ENCODE data around the gene FBXO3. TPM values are rescaled to one million over a fixed set of nuclear protein-coding genes. Genes with fewer than 3 reads are reported as not detected.

FBXO3 gene
- total RNA-seq, 1 experiment from 2014 or later: 32.9 TPM

DNA sequence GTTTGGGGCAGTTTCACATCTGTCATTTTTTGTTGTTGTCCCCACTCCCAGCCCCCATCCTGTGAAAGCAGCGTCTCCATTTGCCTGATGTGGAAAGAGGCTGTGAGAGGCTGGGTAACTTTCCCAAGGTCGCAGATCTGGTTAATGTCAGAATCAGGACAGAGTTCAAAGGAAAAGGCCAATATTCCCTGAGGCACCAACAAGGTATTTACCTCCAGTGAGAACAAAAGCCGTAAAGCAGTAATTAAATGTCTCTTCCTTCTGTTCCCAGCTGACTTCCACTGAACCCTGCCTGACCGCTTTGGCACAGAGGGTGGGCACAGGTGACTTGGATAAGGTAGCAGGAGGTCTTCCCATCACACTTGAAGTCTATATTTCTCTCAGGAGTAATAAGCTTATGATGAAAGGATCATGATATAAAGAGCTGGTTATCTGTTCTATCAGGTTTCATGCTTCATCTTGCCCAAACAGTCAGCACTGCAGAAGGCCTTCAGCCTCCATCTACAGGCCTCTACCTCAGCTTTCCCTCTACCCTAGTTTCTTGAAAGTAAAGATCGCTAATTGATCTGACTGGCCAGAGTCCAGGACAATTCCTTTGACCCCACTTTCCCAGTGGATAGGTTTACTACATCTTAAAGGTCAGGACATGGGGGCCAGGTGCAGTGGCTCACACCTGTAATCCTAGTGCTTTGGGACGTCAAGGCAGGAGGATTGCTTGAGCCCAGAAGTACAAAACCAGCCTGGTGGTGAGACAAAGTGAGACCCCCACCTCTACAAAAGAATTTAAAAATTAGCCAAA lies 83.1 kb downstream of the FBXO3 start:
- H3K4me1 ChIP-seq (replicated peaks; ENCODE audit: insufficient read depth): peaks cover 83% of the 10 kb centered on the region
- H2AFZ ChIP-seq: no peak overlapping the region
- intact Hi-C loops (cut with micrococcal nuclease; ENCODE audit: unreplicated experiment): loop anchor here (2.0 to 5.0 kb wide), 2 partner anchors 138 to 434 kb away; partner anchors contain the start of gene HIPK3
- peak overlapping the region; percentile 99 for H3K27ac ChIP-seq
- no TSS peak for BruUV-seq (replicated peaks)
- CTCF ChIA-PET: interaction anchor here (1.7 to 3.3 kb wide), 2 partner anchors 10 to 51 kb away, joined by 8 to 16 read pairs; partner anchors contain the start of gene C11orf91
- H3K4me3 ChIP-seq: peak overlapping the region; percentile 38; the same call in 1 of the 2 replicates
- no peaks in the 10 kb centered on the region for H3K9me2 ChIP-seq (ENCODE audit: insufficient read depth)
- TF ChIP-seq, protein P1, sequence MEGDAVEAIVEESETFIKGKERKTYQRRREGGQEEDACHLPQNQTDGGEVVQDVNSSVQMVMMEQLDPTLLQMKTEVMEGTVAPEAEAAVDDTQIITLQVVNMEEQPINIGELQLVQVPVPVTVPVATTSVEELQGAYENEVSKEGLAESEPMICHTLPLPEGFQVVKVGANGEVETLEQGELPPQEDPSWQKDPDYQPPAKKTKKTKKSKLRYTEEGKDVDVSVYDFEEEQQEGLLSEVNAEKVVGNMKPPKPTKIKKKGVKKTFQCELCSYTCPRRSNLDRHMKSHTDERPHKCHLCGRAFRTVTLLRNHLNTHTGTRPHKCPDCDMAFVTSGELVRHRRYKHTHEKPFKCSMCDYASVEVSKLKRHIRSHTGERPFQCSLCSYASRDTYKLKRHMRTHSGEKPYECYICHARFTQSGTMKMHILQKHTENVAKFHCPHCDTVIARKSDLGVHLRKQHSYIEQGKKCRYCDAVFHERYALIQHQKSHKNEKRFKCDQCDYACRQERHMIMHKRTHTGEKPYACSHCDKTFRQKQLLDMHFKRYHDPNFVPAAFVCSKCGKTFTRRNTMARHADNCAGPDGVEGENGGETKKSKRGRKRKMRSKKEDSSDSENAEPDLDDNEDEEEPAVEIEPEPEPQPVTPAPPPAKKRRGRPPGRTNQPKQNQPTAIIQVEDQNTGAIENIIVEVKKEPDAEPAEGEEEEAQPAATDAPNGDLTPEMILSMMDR (conservative IDR thresholded peaks at IDR 0.05): no peak; the same call in 1 of the 2 replicates
- TF ChIP-seq EZH2 (IDR thresholded peaks at IDR 0.05; ENCODE audit: low read depth): no peak
- H3F3A ChIP-seq (ENCODE audit: insufficient read depth, low read depth): peaks cover 57% of the 10 kb centered on the region
- POLR2A ChIA-PET (ENCODE audit: unreplicated experiment): interaction anchor here (0.5 to 1.3 kb wide), 7 partner anchors 10 to 797 kb away, joined by 3 to 73 read pairs (median 6); partner anchors contain the start of gene CD59
- H3K79me2 ChIP-seq (ENCODE audit: low read depth): no peaks in the 10 kb centered on the region
- peak; percentile 51 to 97 for DNase-seq
- H3K27me3 ChIP-seq (ENCODE audit: insufficient read depth, low read depth): no peaks in the 10 kb centered on the region
- H3K36me3 ChIP-seq (ENCODE audit: low read depth): no peaks in the 10 kb centered on the region
- H3K9me3 ChIP-seq (ENCODE audit: insufficient read depth, low read depth): 0 out of 2 replicates have a peak, but pooled peaks cover 4% of the 10 kb centered on the region
- H4K20me1 ChIP-seq (ENCODE audit: insufficient read depth): no peaks in the 10 kb centered on the region
- peak overlapping the region; percentile 81 for H3K4me2 ChIP-seq

Other genes with a start within 250 kb of the FBXO3 start
- 0.90 TPM in 1 of 2 replicates, not detected in the other for gene C11orf91, start 73.7 kb downstream of the FBXO3 start, total RNA-seq (2021)
- 288 and 291 TPM in 2 replicates for gene CD59, start 38.1 kb downstream of the FBXO3 start, total RNA-seq (2021)
- gene LMO2, start 117.6 kb upstream of the FBXO3 start, total RNA-seq (2021): 0.28 and 0.45 TPM in 2 replicates